ENCODE results near the gene LRIF1. TPM values are rescaled to one million over a fixed set of nuclear protein-coding genes. Genes with fewer than 3 reads are reported as not detected.

LRIF1 gene, protein sequence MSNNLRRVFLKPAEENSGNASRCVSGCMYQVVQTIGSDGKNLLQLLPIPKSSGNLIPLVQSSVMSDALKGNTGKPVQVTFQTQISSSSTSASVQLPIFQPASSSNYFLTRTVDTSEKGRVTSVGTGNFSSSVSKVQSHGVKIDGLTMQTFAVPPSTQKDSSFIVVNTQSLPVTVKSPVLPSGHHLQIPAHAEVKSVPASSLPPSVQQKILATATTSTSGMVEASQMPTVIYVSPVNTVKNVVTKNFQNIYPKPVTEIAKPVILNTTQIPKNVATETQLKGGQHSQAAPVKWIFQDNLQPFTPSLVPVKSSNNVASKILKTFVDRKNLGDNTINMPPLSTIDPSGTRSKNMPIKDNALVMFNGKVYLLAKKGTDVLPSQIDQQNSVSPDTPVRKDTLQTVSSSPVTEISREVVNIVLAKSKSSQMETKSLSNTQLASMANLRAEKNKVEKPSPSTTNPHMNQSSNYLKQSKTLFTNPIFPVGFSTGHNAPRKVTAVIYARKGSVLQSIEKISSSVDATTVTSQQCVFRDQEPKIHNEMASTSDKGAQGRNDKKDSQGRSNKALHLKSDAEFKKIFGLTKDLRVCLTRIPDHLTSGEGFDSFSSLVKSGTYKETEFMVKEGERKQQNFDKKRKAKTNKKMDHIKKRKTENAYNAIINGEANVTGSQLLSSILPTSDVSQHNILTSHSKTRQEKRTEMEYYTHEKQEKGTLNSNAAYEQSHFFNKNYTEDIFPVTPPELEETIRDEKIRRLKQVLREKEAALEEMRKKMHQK
- 14.4 to 25.8 TPM (median 16.6 TPM) in 5 replicates for total RNA-seq (2022; extraction: Qiagen RNA extraction; ENCODE audit: low read depth)

DNA sequence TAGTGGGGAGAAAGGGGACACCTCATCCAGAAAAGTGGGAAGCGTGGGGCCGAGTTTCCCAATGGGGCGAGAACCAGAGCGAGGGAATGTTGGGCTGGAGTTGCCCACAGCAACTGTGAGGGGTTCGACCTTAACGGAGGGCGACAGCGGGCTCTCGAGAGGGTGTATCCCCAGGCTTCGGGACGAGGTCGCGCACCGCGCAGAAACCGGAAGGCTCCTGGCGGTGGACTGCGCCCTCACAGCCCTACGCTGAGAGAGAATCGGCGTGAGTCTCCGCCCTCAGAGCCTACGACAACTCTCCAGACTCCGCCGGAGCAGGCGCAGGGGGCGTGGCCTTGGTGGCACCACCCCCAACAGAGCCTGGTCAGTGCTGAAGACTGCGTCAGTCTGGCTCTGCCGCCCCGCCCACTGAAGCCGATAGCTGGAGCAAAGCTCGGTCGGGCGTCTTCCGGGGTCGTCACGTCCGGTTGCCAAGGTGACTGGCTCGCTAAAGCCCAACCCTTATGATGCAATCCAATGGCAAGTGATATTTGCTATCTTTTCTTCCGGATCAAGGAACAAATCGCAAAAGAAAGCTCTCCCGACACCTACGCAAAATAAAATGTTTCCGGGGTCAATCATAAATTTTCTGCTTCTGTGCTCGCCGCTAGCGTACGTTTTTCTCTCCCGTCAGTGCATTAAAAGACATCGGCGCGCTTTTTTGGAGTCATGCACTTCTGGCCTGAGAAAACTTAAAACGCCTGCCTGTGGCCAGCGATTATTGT lies at the start of gene LRIF1:
Gene LRIF1, minus strand, starts transcription at position 232 of the 764 bp plus-strand sequence. CDS start 234 bp downstream, outside the sequence.

Other genes starting within 250 kb of the LRIF1 start
- gene CD53, start 90.8 kb downstream of the LRIF1 start, total RNA-seq (2022; extraction: Qiagen RNA extraction; ENCODE audit: low read depth), result not detected in 5 replicates
- gene DRAM2, start 176.2 kb upstream of the LRIF1 start, total RNA-seq (2022; extraction: Qiagen RNA extraction; ENCODE audit: low read depth), result 17.2 to 23.1 TPM (median 21.1 TPM) in 5 replicates
- 7.9 to 15.5 TPM (median 12.8 TPM) in 5 replicates for gene CEPT1, start 176.3 kb upstream of the LRIF1 start, total RNA-seq (2022; extraction: Qiagen RNA extraction; ENCODE audit: low read depth)
- 1.6 to 2.2 TPM (median 1.7 TPM) in 5 replicates for gene DENND2D, start 236.7 kb upstream of the LRIF1 start, total RNA-seq (2022; extraction: Qiagen RNA extraction; ENCODE audit: low read depth)